Endothelial cell of umbilical vein (primary cell): ENCODE measurements around the gene CD300LD. TPM values are rescaled to one million over a fixed set of nuclear protein-coding genes. Genes with fewer than 3 reads are reported as not detected.

Experiments
- BruUV-seq: library from RNA; stranded (reverse); fragments of 400-500 nt; replicated peaks from 2 replicates; lab custom pipeline; 2021; lab: Mats Ljungman, UMichigan
- CTCF ChIA-PET: fragments of 300-600, 350-600 bp; sonication (Branson Sonifier 250); formaldehyde crosslinking; loops from one replicate; lab custom pipeline; 2021; ENCODE audit warnings: antibody characterized with exemption, inconsistent platforms; lab: Charles Lee
- POLR2A ChIA-PET: fragments of 300-600, 350-600 bp; sonication (Branson Sonifier 250); formaldehyde crosslinking; loops from one replicate; lab custom pipeline; 2021; ENCODE audit warnings: antibody characterized with exemption, inconsistent platforms; lab: Charles Lee
- DNase-seq: peaks from one replicate; pipeline ENCODE4 v3.0.0-alpha.2; 2011; ENCODE audit warnings: low read depth, low spot score
- FAIRE-seq: peaks from 2 replicates; lab custom pipeline; 2011; peaks lifted over from hg19 to GRCh38; lab: Jason Lieb, UNC
- H2AFZ ChIP-seq: 2 replicates; pipeline ENCODE4 v1.6.0; 2012; ENCODE audit warnings: low read depth, low read length, control low read depth, inconsistent platforms
- H3K27ac ChIP-seq: 2 replicates; pipeline ENCODE4 v1.5.1; 2011; ENCODE audit warnings: low read depth, mild to moderate bottlenecking, control low read depth, low read length, moderate library complexity; ENCODE audit not compliant: insufficient read depth
- H3K27me3 ChIP-seq, 2 experiments: 2 replicates each; pipeline versions ENCODE4 v1.6.0 to v1.6.1; 2011; ENCODE audit warnings: low read length in 2 of 2, mixed read lengths in 1 of 2; ENCODE audit not compliant: control insufficient read depth in 2 of 2, insufficient read depth in 2 of 2
- H3K36me3 ChIP-seq, 2 experiments: 2 replicates in 1 of 2; 3 replicates in 1 of 2; pipeline ENCODE4 v1.5.1; 2011; ENCODE audit warnings: low read length in 2 of 2, mild to moderate bottlenecking in 1 of 2, moderate library complexity in 1 of 2; ENCODE audit not compliant: control insufficient read depth in 2 of 2, insufficient read depth in 2 of 2; ENCODE audit errors: extremely low read depth in 1 of 2
- H3K4me1 ChIP-seq: 3 replicates; pipeline ENCODE4 v1.5.1; 2011; ENCODE audit warnings: mild to moderate bottlenecking, low read length; ENCODE audit not compliant: control insufficient read depth, insufficient read depth; ENCODE audit errors: extremely low read depth
- H3K4me2 ChIP-seq: 2 replicates; pipeline ENCODE4 v1.6.1; 2011; ENCODE audit warnings: low read length, control low read depth, mixed read lengths; ENCODE audit not compliant: insufficient read depth
- H3K4me3 ChIP-seq, 3 experiments: fragments of 200-600 bp in 1 of 3; sonication (generic), shearing (Covaris generic) in 1 of 3; replicated peaks in 1 of 3; 2 replicates each; pipeline ENCODE4 v1.5.1; 2011 to 2016; ENCODE audit warnings: control low read depth in 3 of 3, low read length in 3 of 3, mild to moderate bottlenecking in 2 of 3, inconsistent platforms in 1 of 3, low read depth in 1 of 3, moderate library complexity in 1 of 3; ENCODE audit not compliant: insufficient read depth in 1 of 3
- H3K79me2 ChIP-seq: 2 replicates; pipeline ENCODE4 v1.6.0; 2012; ENCODE audit warnings: low read length, inconsistent platforms; ENCODE audit not compliant: control insufficient read depth, insufficient read depth
- H3K9ac ChIP-seq: replicated peaks from 2 replicates; pipeline ENCODE3; 2011; ENCODE audit warnings: low read length, control low read depth; ENCODE audit not compliant: insufficient read depth; ENCODE audit errors: extremely low read depth
- H3K9me1 ChIP-seq: replicated peaks from 3 replicates; pipeline ENCODE4 v1.6.0; 2011; ENCODE audit warnings: mild to moderate bottlenecking, low read length; ENCODE audit not compliant: control insufficient read depth, insufficient read depth; ENCODE audit errors: extremely low read depth
- H3K9me3 ChIP-seq: replicated peaks from 2 replicates; pipeline ENCODE4 v1.5.1; 2012; ENCODE audit warnings: low read length, inconsistent platforms; ENCODE audit not compliant: control insufficient read depth, insufficient read depth
- H4K20me1 ChIP-seq: replicated peaks from 2 replicates; pipeline ENCODE3; 2011; ENCODE audit warnings: mild to moderate bottlenecking, low read length; ENCODE audit not compliant: control insufficient read depth, insufficient read depth; ENCODE audit errors: extremely low read depth
- CTCF ChIP-seq, 2 donors: IDR thresholded peaks; 1 replicate in 1 of 2; 2 replicates in 1 of 2; pipeline ENCODE4 v1.5.1; 2011; ENCODE audit warnings: low read length in 2 of 2, mild to moderate bottlenecking in 2 of 2, moderate library complexity in 2 of 2, control low read depth in 1 of 2, inconsistent platforms in 1 of 2, low read depth in 1 of 2; ENCODE audit not compliant: insufficient read depth in 1 of 2; ENCODE audit errors: extremely low read depth in 1 of 2
- EZH2 ChIP-seq: IDR thresholded peaks from 2 replicates; pipeline ENCODE4 v1.6.1; 2012; ENCODE audit warnings: borderline replicate concordance, low read depth, mild to moderate bottlenecking, moderate library complexity, low read length, inconsistent platforms; ENCODE audit not compliant: severe bottlenecking
- FOS ChIP-seq: IDR thresholded peaks from 2 replicates; pipeline ENCODE4 v1.6.1; 2011; ENCODE audit warnings: mild to moderate bottlenecking, low read length, moderate library complexity, borderline replicate concordance; ENCODE audit not compliant: insufficient read depth
- GATA2 ChIP-seq: IDR thresholded peaks from 2 replicates; pipeline ENCODE4 v1.7.0; 2011; ENCODE audit warnings: low read depth, mild to moderate bottlenecking, moderate library complexity, mixed read lengths, low read length; ENCODE audit not compliant: insufficient read length, insufficient read depth
- JUN ChIP-seq: IDR thresholded peaks from 2 replicates; pipeline ENCODE4 v1.6.1; 2011; ENCODE audit warnings: borderline replicate concordance, low read depth; ENCODE audit not compliant: insufficient read length, insufficient read depth
- MAX ChIP-seq: IDR thresholded peaks from 2 replicates; pipeline ENCODE4 v1.6.1; 2011; ENCODE audit not compliant: insufficient read depth, insufficient read length
- MYC ChIP-seq: IDR thresholded peaks from one replicate; pipeline ENCODE4 v1.6.1; 2011; ENCODE audit warnings: mild to moderate bottlenecking, low read depth, low read length
- POLR2A ChIP-seq: IDR thresholded peaks from 2 replicates; pipeline ENCODE4 v1.6.1; 2012; ENCODE audit warnings: low read depth, mild to moderate bottlenecking, control low read depth, low read length
- POLR2AphosphoS5 ChIP-seq: IDR thresholded peaks from 2 replicates; pipeline ENCODE4 v1.6.1; 2012; ENCODE audit warnings: low read depth, mild to moderate bottlenecking, control low read depth, low read length, moderate library complexity; ENCODE audit not compliant: insufficient read depth
- dilution Hi-C: fragments of 300-500 bp; cut with MboI; formaldehyde crosslinking; loops from one replicate; pipeline ENCODE4 v1.15.0; 2019; ENCODE audit warnings: low sequenced_read_pairs; ENCODE audit not compliant: extremely low pct_ligation_motif_present
- intact Hi-C: fragments of 100-400 bp; cut with micrococcal nuclease; formaldehyde crosslinking; loops from one replicate; pipeline ENCODE4 v1.10.0; 2022
- polyA plus RNA-seq, 4 experiments: library from polyadenylated mRNA; depleted of rRNA in 3 of 4; stranded (reverse) in 3 of 4; unstranded in 1 of 4; fragments of >200 nt; gene quantifications; 2 replicates each; pipeline versions ENCODE4 v1.2.1 to v1.2.3, GENCODE V29; 2011 to 2012; ENCODE audit warnings: missing spikeins in 1 of 4
- total RNA-seq: library from RNA; stranded (reverse); gene quantifications from 2 replicates; pipeline ENCODE4 v1.2.3, GENCODE V29; 2021

The CD300LD gene
- total and polyA plus RNA-seq, 2 donors (not counting 3 experiments of a cell fraction or from before 2014, with no cell fraction given) = not detected

- intact Hi-C loops (no loop called here), dilution Hi-C loops (no loop called here)
- H3K4me2 ChIP-seq = no peak overlapping the region
- no peak for FAIRE-seq
- TF ChIP-seq MYC (no peak), FOS (no peak), MAX (no peak), JUN (no peak), POLR2A (no peak), EZH2 (no peak), GATA2 (no peak), POLR2AphosphoS5 (no peak), CTCF (IDR thresholded peaks at IDR 0.05; ENCODE audit: extremely low read depth in 1 of 2, insufficient read depth in 1 of 2, low read depth in 1 of 2, low read length in 2 of 2) (no peak)
- no peaks in the 10 kb centered on the region for H3K79me2 ChIP-seq
- no peak overlapping the region for H3K4me3 ChIP-seq
- ChIA-PET POLR2A (no interaction called here), CTCF (no interaction called here)
- no peaks in the 10 kb centered on the region for H3K4me1 ChIP-seq
- DNase-seq = no peak
- H3K27ac ChIP-seq = no peak overlapping the region
- H3K36me3 ChIP-seq = no peaks in the 10 kb centered on the region
- H3K9me3 ChIP-seq = no peaks in the 10 kb centered on the region
- no peak overlapping the region for H2AFZ ChIP-seq
- no TSS peak for BruUV-seq
- no peaks in the 10 kb centered on the region for H3K27me3 ChIP-seq
- H4K20me1 ChIP-seq = no peaks in the 10 kb centered on the region
- no peak overlapping the region for H3K9ac ChIP-seq
- no peaks in the 10 kb centered on the region for H3K9me1 ChIP-seq
These were observed 20.3 kb downstream of the CD300LD start for GRCh38 chr17:74571621-74572270.
